Measurements from ENCODE around the gene CCL23. TPM values are rescaled to one million over a fixed set of nuclear protein-coding genes. Genes with fewer than 3 reads are reported as not detected.

The CCL23 gene
- total and polyA plus RNA-seq, 2 donors (not counting 1 experiment from before 2014, with no cell fraction given), result not detected

- Histone ChIP-seq H3K9me3 (ENCODE audit: control insufficient read depth, insufficient read depth, low read depth, low read length) (no peaks in the 10 kb centered on the region), H2AFZ (ENCODE audit: low read length) (no peak overlapping the region), H3K36me3 (ENCODE audit: control insufficient read depth, insufficient read depth, low read length) (no peaks in the 10 kb centered on the region), H3K4me2 (ENCODE audit: extremely low read depth, insufficient read depth, low read length) (no peak overlapping the region), H3K27me3 (ENCODE audit: control insufficient read depth, insufficient read depth, low read length) (no peaks in the 10 kb centered on the region), H3K4me1 (ENCODE audit: control insufficient read depth, extremely low read depth, insufficient read depth, low read length) (no peaks in the 10 kb centered on the region), H3K4me3 (replicated peaks in 1 of 4; ENCODE audit: control extremely low read depth in 1 of 4, insufficient read depth in 1 of 4, low read depth in 3 of 4, low read length in 4 of 4) (no peak overlapping the region), H4K20me1 (ENCODE audit: control insufficient read depth, extremely low read depth, insufficient read depth, low read length) (no peaks in the 10 kb centered on the region), H3K9ac (ENCODE audit: insufficient read depth, low read length) (no peak overlapping the region), H3K27ac (ENCODE audit: insufficient read depth, low read length) (no peak overlapping the region), H3K79me2 (ENCODE audit: control insufficient read depth, insufficient read depth, low read length) (no peaks in the 10 kb centered on the region)
- TF ChIP-seq, protein P1, sequence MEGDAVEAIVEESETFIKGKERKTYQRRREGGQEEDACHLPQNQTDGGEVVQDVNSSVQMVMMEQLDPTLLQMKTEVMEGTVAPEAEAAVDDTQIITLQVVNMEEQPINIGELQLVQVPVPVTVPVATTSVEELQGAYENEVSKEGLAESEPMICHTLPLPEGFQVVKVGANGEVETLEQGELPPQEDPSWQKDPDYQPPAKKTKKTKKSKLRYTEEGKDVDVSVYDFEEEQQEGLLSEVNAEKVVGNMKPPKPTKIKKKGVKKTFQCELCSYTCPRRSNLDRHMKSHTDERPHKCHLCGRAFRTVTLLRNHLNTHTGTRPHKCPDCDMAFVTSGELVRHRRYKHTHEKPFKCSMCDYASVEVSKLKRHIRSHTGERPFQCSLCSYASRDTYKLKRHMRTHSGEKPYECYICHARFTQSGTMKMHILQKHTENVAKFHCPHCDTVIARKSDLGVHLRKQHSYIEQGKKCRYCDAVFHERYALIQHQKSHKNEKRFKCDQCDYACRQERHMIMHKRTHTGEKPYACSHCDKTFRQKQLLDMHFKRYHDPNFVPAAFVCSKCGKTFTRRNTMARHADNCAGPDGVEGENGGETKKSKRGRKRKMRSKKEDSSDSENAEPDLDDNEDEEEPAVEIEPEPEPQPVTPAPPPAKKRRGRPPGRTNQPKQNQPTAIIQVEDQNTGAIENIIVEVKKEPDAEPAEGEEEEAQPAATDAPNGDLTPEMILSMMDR (conservative IDR thresholded peaks at IDR 0.05 in 1 of 2, IDR thresholded peaks at IDR 0.05 in 1 of 2; ENCODE audit: low read depth in 1 of 2, low read length in 2 of 2), result no peak
- TF ChIP-seq EZH2 (IDR thresholded peaks at IDR 0.05; ENCODE audit: low read length, missing control alignments), result no peak
- DNase-seq (ENCODE audit: low read depth in 2 of 2), result no peak
Measured at GRCh38 chr17:36004594-36005108, 13.1 kb downstream of the CCL23 start.

GRCh38 chr17:36002631-36003030, 15.1 kb downstream of the CCL23 start:
- no peak overlapping the region for H3K9ac ChIP-seq (ENCODE audit: insufficient read depth, low read length)
- no peak for TF ChIP-seq EZH2 (IDR thresholded peaks at IDR 0.05; ENCODE audit: low read length, missing control alignments)
- TF ChIP-seq, protein P1 (conservative IDR thresholded peaks at IDR 0.05 in 1 of 2, IDR thresholded peaks at IDR 0.05 in 1 of 2; ENCODE audit: low read depth in 1 of 2, low read length in 2 of 2), result no peak
- H2AFZ ChIP-seq (ENCODE audit: low read length), result no peak overlapping the region

DNA sequence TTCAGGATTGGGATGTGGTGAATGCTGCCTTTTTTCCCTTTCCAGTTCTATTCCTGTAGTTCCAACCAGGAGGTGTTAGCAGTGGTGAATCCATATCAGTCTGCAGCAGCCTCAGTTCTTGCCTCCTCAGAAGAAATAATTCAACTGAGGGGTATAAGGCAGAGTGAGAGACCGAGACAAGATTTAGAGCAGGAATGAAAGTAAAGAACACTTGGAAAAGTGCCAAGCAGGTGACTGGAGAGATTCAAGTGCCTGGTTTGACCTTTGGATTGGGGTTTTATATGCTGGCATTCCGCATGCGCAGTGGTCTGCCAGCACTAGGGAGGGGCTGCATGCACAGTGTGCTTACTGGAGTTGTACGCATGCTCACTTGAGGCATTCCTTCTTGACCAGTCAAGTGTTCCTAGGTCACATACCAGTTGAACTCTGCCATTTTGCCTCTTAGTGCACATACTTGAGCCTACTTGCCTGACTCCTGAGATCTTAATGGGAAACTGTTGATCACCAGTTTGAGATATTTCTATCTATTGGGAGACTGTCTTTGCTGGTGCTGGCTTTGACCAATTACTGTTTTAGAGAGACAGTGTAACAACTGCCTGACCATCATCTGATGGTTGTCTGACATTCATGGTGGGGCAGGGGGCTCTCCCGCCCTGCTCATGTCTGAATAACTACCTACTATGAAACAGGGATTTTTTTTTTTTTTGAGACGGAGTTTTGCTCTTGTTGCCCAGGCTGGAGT, 15.7 kb downstream of the CCL23 start:
- no peaks in the 10 kb centered on the region for H3K79me2 ChIP-seq (ENCODE audit: control insufficient read depth, insufficient read depth, low read length)
- H3K36me3 ChIP-seq (ENCODE audit: control insufficient read depth, insufficient read depth, low read length), result no peaks in the 10 kb centered on the region
- H3K4me2 ChIP-seq (ENCODE audit: extremely low read depth, insufficient read depth, low read length), result no peak overlapping the region
- no peak overlapping the region for H2AFZ ChIP-seq (ENCODE audit: low read length)
- H3K27ac ChIP-seq (ENCODE audit: insufficient read depth, low read length), result no peak overlapping the region
- no peaks in the 10 kb centered on the region for H3K4me1 ChIP-seq (ENCODE audit: control insufficient read depth, extremely low read depth, insufficient read depth, low read length)
- no peaks in the 10 kb centered on the region for H3K9me3 ChIP-seq (ENCODE audit: control insufficient read depth, insufficient read depth, low read depth, low read length)
- H3K27me3 ChIP-seq (ENCODE audit: control insufficient read depth, insufficient read depth, low read length), result no peaks in the 10 kb centered on the region
- no peak overlapping the region for H3K4me3 ChIP-seq (replicated peaks in 1 of 4; ENCODE audit: control extremely low read depth in 1 of 4, insufficient read depth in 1 of 4, low read depth in 3 of 4, low read length in 4 of 4)
- no peak overlapping the region for H3K9ac ChIP-seq (ENCODE audit: insufficient read depth, low read length)
- H4K20me1 ChIP-seq (ENCODE audit: control insufficient read depth, extremely low read depth, insufficient read depth, low read length), result no peaks in the 10 kb centered on the region
- TF ChIP-seq EZH2 (IDR thresholded peaks at IDR 0.05; ENCODE audit: low read length, missing control alignments), result no peak
- TF ChIP-seq, protein P1 (conservative IDR thresholded peaks at IDR 0.05 in 1 of 2, IDR thresholded peaks at IDR 0.05 in 1 of 2; ENCODE audit: low read depth in 1 of 2, low read length in 2 of 2), result no peak
- no peak for DNase-seq (ENCODE audit: low read depth in 2 of 2)

More at GRCh38 chr17:36002631-36003030, 15.1 kb downstream of the CCL23 start:
- H3K4me2 ChIP-seq (ENCODE audit: extremely low read depth, insufficient read depth, low read length), result no peak overlapping the region
- no peaks in the 10 kb centered on the region for H4K20me1 ChIP-seq (ENCODE audit: control insufficient read depth, extremely low read depth, insufficient read depth, low read length)
- no peak overlapping the region for H3K4me3 ChIP-seq (replicated peaks in 1 of 4; ENCODE audit: control extremely low read depth in 1 of 4, insufficient read depth in 1 of 4, low read depth in 3 of 4, low read length in 4 of 4)
- no peaks in the 10 kb centered on the region for H3K36me3 ChIP-seq (ENCODE audit: control insufficient read depth, insufficient read depth, low read length)
- H3K79me2 ChIP-seq (ENCODE audit: control insufficient read depth, insufficient read depth, low read length), result no peaks in the 10 kb centered on the region
- DNase-seq (ENCODE audit: low read depth in 2 of 2), result no peak
- no peaks in the 10 kb centered on the region for H3K9me3 ChIP-seq (ENCODE audit: control insufficient read depth, insufficient read depth, low read depth, low read length)
- H3K27ac ChIP-seq (ENCODE audit: insufficient read depth, low read length), result no peak overlapping the region
- no peaks in the 10 kb centered on the region for H3K4me1 ChIP-seq (ENCODE audit: control insufficient read depth, extremely low read depth, insufficient read depth, low read length)
- H3K27me3 ChIP-seq (ENCODE audit: control insufficient read depth, insufficient read depth, low read length), result no peaks in the 10 kb centered on the region

All from fibroblast of lung (primary cell).